ENCODE measurements around the gene BMPR1A.

- TF ChIP-seq CTCF (conservative IDR thresholded peaks at IDR 0.05) (no peak), EZH2 (IDR thresholded peaks at IDR 0.05; ENCODE audit: low read depth) (no peak)
Measured at GRCh38 chr10:86718556-86718955, 37.9 kb upstream of the BMPR1A start.

Measured in PC-9 (cell line).